ENCODE results near the gene AGAP4. TPM values are rescaled to one million over a fixed set of nuclear protein-coding genes. Genes with fewer than 3 reads are reported as not detected.
"Not testable (repeated sequence)": the region's sequence is repeated elsewhere in the genome, so short reads cannot be mapped to it uniquely, and the experiment has no call there.

AGAP4 gene
- total RNA-seq, 3 donors from 2014 or later (not counting 1 experiment from before 2014, with no cell fraction given): 16.9 to 43.7 (median 31.3) TPM

GRCh38 chr10:45817130-45817859 is 30.0 kb downstream of the AGAP4 start:
- Histone ChIP-seq H3K9me3 (ENCODE audit: control insufficient read depth, insufficient read depth, low read length) (no peaks in the 10 kb centered on the region), H3K4me3 (ENCODE audit: low read length) (no peak overlapping the region), H3K4me1 (ENCODE audit: control insufficient read depth, insufficient read depth, low read length) (no peaks in the 10 kb centered on the region), H3K27me3 (ENCODE audit: control insufficient read depth, insufficient read depth, low read length) (no peaks in the 10 kb centered on the region), H3K27ac (ENCODE audit: low read length) (no peak overlapping the region), H3K36me3 (ENCODE audit: control insufficient read depth, insufficient read depth, low read length) (no peaks in the 10 kb centered on the region)
- Mint-ChIP-seq H3K4me1 (no peaks in the 10 kb centered on the region), H3K36me3 (no peaks in the 10 kb centered on the region), H3K27ac (no peak overlapping the region), H3K4me3 (no peak overlapping the region), H3K27me3 (ENCODE audit: low read depth in 2 of 2) (no peaks in the 10 kb centered on the region), H3K9me3 (no peaks in the 10 kb centered on the region)
- ATAC-seq: no peak
- intact Hi-C loops (cut with micrococcal nuclease): no loop called here
- TF ChIP-seq, protein P1, sequence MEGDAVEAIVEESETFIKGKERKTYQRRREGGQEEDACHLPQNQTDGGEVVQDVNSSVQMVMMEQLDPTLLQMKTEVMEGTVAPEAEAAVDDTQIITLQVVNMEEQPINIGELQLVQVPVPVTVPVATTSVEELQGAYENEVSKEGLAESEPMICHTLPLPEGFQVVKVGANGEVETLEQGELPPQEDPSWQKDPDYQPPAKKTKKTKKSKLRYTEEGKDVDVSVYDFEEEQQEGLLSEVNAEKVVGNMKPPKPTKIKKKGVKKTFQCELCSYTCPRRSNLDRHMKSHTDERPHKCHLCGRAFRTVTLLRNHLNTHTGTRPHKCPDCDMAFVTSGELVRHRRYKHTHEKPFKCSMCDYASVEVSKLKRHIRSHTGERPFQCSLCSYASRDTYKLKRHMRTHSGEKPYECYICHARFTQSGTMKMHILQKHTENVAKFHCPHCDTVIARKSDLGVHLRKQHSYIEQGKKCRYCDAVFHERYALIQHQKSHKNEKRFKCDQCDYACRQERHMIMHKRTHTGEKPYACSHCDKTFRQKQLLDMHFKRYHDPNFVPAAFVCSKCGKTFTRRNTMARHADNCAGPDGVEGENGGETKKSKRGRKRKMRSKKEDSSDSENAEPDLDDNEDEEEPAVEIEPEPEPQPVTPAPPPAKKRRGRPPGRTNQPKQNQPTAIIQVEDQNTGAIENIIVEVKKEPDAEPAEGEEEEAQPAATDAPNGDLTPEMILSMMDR (IDR thresholded peaks at IDR 0.05): no peak
- no peak for DNase-seq
- 92% methylated on average over 7 of the region's 7 CpGs for WGBS (ENCODE audit: insufficient coverage)

GRCh38 chr10:45814146-45814545 is 33.2 kb downstream of the AGAP4 start:
- H3K9me3 ChIP-seq (ENCODE audit: control insufficient read depth, insufficient read depth, low read length); ATAC-seq; H3K36me3 ChIP-seq (ENCODE audit: control insufficient read depth, insufficient read depth, low read length); H3K4me3 ChIP-seq (ENCODE audit: low read length); H3K4me3 Mint-ChIP-seq; H3K27me3 Mint-ChIP-seq (ENCODE audit: low read depth in 2 of 2); H3K36me3 Mint-ChIP-seq; DNase-seq; H3K27ac Mint-ChIP-seq; H3K27me3 ChIP-seq (ENCODE audit: control insufficient read depth, insufficient read depth, low read length); H3K4me1 Mint-ChIP-seq; intact Hi-C loops (cut with micrococcal nuclease); H3K9me3 Mint-ChIP-seq; H3K4me1 ChIP-seq (ENCODE audit: control insufficient read depth, insufficient read depth, low read length); H3K27ac ChIP-seq (ENCODE audit: low read length): not testable (repeated sequence)
- 95% methylated on average over 4 of the region's 4 CpGs for WGBS (ENCODE audit: insufficient coverage)

DNA sequence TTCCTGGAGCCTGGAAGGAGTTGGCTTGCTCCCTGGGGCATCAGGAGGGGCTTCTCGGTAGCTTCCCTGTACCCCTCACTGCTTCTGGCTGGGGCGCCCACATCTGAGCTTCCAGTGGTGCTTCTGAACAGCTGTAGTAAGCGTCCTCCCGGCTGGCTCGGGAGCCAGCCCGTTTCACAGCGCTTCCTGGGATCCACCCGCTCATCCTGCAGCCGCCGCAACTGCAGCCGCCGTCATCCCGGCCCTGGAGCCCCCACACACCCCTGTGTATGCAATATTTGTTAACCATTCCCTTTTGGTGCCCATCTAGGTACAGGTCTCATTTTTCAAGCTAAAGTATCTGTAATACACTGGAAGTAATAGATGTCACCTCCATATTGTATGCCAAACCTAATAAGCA is 34.3 kb downstream of the AGAP4 start:
- H3K4me1 Mint-ChIP-seq; H3K27ac ChIP-seq (ENCODE audit: low read length); H3K4me3 Mint-ChIP-seq; ATAC-seq; H3K27me3 Mint-ChIP-seq (ENCODE audit: low read depth in 2 of 2); DNase-seq; H3K36me3 ChIP-seq (ENCODE audit: control insufficient read depth, insufficient read depth, low read length); H3K36me3 Mint-ChIP-seq; intact Hi-C loops (cut with micrococcal nuclease); H3K9me3 ChIP-seq (ENCODE audit: control insufficient read depth, insufficient read depth, low read length); H3K9me3 Mint-ChIP-seq; H3K4me1 ChIP-seq (ENCODE audit: control insufficient read depth, insufficient read depth, low read length); H3K27ac Mint-ChIP-seq; H3K4me3 ChIP-seq (ENCODE audit: low read length); H3K27me3 ChIP-seq (ENCODE audit: control insufficient read depth, insufficient read depth, low read length): not testable (repeated sequence)
- 92% methylated on average over 13 of the region's 13 CpGs for WGBS (ENCODE audit: insufficient coverage)

- Histone ChIP-seq H3K9me3 (ENCODE audit: control insufficient read depth, insufficient read depth, low read length) (no peaks in the 10 kb centered on the region), H3K4me3 (ENCODE audit: low read length) (no peak overlapping the region), H3K27me3 (ENCODE audit: control insufficient read depth, insufficient read depth, low read length) (no peaks in the 10 kb centered on the region), H3K36me3 (ENCODE audit: control insufficient read depth, insufficient read depth, low read length) (no peaks in the 10 kb centered on the region), H3K27ac (ENCODE audit: low read length) (no peak overlapping the region), H3K4me1 (ENCODE audit: control insufficient read depth, insufficient read depth, low read length) (no peaks in the 10 kb centered on the region)
- no peak overlapping the region for H3K27ac Mint-ChIP-seq
- no peaks in the 10 kb centered on the region for H3K4me1 Mint-ChIP-seq
- no peak for DNase-seq
- TF ChIP-seq, protein P1 (IDR thresholded peaks at IDR 0.05): no peak
- no peaks in the 10 kb centered on the region for H3K36me3 Mint-ChIP-seq
- WGBS (ENCODE audit: insufficient coverage): 100% methylated on average over 3 of the region's 6 CpGs
- H3K9me3 Mint-ChIP-seq: no peaks in the 10 kb centered on the region
- ATAC-seq: no peak
- intact Hi-C loops (cut with micrococcal nuclease): no loop called here
- no peak overlapping the region for H3K4me3 Mint-ChIP-seq
- H3K27me3 Mint-ChIP-seq (ENCODE audit: low read depth in 2 of 2): peaks cover 5 to 8% of the 10 kb centered on the region in 2 donors
Measured at GRCh38 chr10:45811075-45811474, 36.2 kb downstream of the AGAP4 start.
